ENCODE data around the gene PLXDC2. TPM values are rescaled to one million over a fixed set of nuclear protein-coding genes. Genes with fewer than 3 reads are reported as not detected.

Gene PLXDC2
- total and polyA plus RNA-seq, 11 donors, result 3.4 to 36.4 (median 17.1) TPM

DNA sequence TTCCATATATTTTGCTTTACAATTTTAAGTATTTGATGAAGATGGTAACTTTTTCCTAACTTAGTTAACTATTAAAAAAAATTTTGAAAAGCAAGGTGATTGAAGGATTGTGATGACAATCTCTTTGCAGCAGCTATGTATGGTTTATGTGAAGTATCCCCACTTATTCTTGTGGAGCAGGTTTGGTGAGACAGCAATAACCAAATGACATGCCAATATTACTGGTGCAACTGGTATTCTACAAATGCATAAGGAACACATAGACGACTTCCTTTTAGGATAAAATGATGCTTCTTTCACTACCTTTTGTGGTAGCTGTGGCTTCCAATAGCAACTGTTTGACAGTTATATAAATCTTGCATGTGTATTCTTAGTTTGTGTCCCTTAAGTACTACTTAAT lies 465.3 kb downstream of the PLXDC2 start:
- 87 to 95% (median 92%) methylated on average over 1 of the region's 1 CpG for WGBS, 4 donors
- intact Hi-C loops (cut with DNase I), result no loop called here
- Histone ChIP-seq H3K36me3 (peaks cover 0 to 34% (median 11%) of the 10 kb centered on the region in 9 donors), H3K9me3 (no peaks in the 10 kb centered on the region), H3K4me3 (no peak overlapping the region), H3K27me3 (no peaks in the 10 kb centered on the region), H3K4me1 (no peaks in the 10 kb centered on the region), H3K27ac (no peak overlapping the region)
- ATAC-seq (no peak), DNase-seq (no peak)
- TF ChIP-seq POLR2A (IDR thresholded peaks at IDR 0.05) (no peak), CTCF (IDR thresholded peaks at IDR 0.05) (no peak)

DNA sequence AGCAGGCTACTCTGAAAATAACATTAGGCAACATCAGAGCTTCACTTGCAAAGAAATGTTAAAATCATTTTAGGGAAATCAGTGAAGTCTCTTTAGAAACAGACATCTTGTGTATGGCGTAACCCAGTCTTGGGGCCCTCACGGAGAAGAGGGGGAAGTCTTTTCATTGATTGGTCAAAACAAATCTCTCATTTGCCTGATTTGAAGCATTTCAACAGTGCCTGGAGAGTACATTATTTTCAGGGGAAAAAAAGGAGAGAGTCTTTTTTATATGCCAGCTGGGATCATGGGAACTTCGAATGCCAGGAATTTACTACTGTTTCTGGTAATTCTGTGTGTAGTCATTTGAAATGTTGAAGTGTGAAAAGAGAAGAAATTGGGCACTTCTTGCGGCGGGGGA lies 471.4 kb downstream of the PLXDC2 start:
- Histone ChIP-seq H3K27me3 (no peaks in the 10 kb centered on the region), H3K36me3 (peaks cover 0 to 6% (median 0%) of the 10 kb centered on the region in 9 donors), H3K27ac (no peak overlapping the region), H3K4me3 (no peak overlapping the region), H3K9me3 (peaks cover 0 to 6% (median 0%) of the 10 kb centered on the region in 12 donors), H3K4me1 (peaks cover 0 to 8% (median 4%) of the 10 kb centered on the region in 12 donors)
- intact Hi-C loops (cut with DNase I), result no loop called here
- ATAC-seq, result no peak
- TF ChIP-seq CTCF (IDR thresholded peaks at IDR 0.05), result no peak
- TF ChIP-seq POLR2A (IDR thresholded peaks at IDR 0.05), result no peak
- WGBS, 4 donors, result 79 to 92% (median 84%) methylated on average over 5 of the region's 5 CpGs
- DNase-seq, result no peak

DNA sequence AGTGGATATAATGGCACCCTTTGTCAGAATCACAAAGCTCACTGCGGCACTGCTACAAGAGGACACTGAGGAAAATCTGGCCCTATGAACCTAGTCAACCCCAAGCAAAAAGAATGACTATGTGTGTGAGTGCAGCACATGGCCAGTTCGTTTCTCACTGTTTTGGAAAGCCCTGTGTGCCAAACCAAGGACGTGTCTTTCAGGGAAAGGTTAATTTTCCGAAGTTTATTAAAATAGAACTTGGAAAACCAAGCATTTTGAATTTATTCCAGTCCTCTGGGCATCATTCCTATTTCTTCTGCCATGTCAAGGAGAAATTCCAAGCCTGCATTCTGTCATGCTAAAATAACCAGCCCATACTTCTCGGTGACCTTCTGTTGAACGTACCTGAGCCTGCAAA lies 471.8 kb downstream of the PLXDC2 start:
- no peaks in the 10 kb centered on the region for H3K27me3 ChIP-seq
- H3K4me3 ChIP-seq, result no peak overlapping the region
- no peak overlapping the region for H3K27ac ChIP-seq
- TF ChIP-seq POLR2A (IDR thresholded peaks at IDR 0.05) (no peak), CTCF (IDR thresholded peaks at IDR 0.05) (no peak)
- DNase-seq (no peak), ATAC-seq (no peak)
- intact Hi-C loops (cut with DNase I), result no loop called here
- H3K4me1 ChIP-seq, result peaks cover 0 to 8% (median 4%) of the 10 kb centered on the region in 12 donors
- H3K36me3 ChIP-seq, result peaks cover 0 to 6% (median 0%) of the 10 kb centered on the region in 9 donors
- peaks cover 0 to 6% (median 0%) of the 10 kb centered on the region in 12 donors for H3K9me3 ChIP-seq
- WGBS, 4 donors, result 47 to 54% (median 50%) methylated on average over 6 of the region's 6 CpGs

- no peak overlapping the region for H3K4me3 ChIP-seq
- H3K27ac ChIP-seq, result no peak overlapping the region
- peaks cover 0 to 8% (median 4%) of the 10 kb centered on the region in 12 donors for H3K4me1 ChIP-seq
These were observed 473.0 kb downstream of the PLXDC2 start for GRCh38 chr10:20289070-20289828.

More at GRCh38 chr10:20289070-20289828, 473.0 kb downstream of the PLXDC2 start:
- intact Hi-C loops (cut with DNase I), result no loop called here
- Histone ChIP-seq H3K36me3 (peaks cover 0 to 3% (median 0%) of the 10 kb centered on the region in 9 donors), H3K9me3 (peaks cover 0 to 6% (median 0%) of the 10 kb centered on the region in 12 donors), H3K27me3 (no peaks in the 10 kb centered on the region)
- WGBS, 4 donors, result 64 to 86% (median 68%) methylated on average over 6 of the region's 6 CpGs
- ATAC-seq, result no peak
- no peak for TF ChIP-seq CTCF (IDR thresholded peaks at IDR 0.05)
- no peak for TF ChIP-seq POLR2A (IDR thresholded peaks at IDR 0.05)
- DNase-seq, result no peak

All from heart left ventricle (tissue), 16 donors.